GM18502 (cell line): ENCODE results near the gene C4BPA.

ENCODE experiments used
- ATAC-seq: cut with Tn5 transposase; IDR thresholded peaks from one replicate; pipeline ENCODE4 v1.9.1; 2021; ENCODE audit warnings: mild to moderate bottlenecking; ENCODE audit not compliant: unreplicated experiment, poor library complexity

Gene C4BPA

DNA sequence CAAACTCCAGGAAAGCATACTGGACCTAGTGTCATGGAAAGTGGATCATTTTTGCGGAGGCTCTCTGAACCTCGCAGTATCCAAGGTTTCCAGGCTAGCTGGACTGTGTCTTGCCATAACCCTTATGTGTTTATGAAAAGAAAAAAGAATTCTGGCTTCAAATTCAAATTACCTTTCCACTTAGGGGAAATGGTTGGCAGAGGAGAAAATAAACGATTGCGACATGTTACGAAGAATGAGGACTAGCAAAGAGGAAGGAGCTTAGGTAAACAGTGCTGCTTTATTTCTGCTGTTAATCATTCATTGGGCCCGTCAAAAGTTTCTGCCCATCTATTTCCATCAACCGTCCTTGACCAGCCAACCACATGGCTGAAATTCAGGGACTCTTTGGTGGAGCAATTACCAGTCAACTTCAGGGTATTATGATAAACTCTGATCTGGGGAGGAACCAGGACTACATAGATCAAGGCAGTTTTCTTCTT, at the start of gene C4BPA:
C4BPA (plus strand) TSS at position 342 of the 482 bp plus-strand sequence. CDS start 8,793 bp downstream, outside the sequence.
- no peak for ATAC-seq

DNA sequence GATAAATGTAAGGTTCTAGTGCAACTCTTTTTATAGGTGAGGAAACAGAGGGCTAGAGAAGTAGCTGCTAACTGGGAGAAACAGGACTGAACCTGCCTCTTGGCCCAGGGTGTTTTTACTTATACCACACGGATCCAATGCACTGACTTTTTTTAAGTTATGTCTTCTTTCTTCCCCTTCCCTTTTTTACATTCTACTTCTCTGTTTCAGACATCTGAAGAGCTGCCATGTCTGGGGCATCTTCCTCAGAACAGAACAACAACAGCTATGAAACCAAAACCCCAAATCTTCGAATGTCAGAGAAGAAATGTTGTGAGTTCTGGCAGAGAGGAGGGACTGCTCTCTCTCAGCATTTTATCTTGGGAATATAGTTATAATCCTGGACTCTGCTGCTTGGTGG, 49.5 kb upstream of the C4BPA start:
- ATAC-seq, result no peak

DNA sequence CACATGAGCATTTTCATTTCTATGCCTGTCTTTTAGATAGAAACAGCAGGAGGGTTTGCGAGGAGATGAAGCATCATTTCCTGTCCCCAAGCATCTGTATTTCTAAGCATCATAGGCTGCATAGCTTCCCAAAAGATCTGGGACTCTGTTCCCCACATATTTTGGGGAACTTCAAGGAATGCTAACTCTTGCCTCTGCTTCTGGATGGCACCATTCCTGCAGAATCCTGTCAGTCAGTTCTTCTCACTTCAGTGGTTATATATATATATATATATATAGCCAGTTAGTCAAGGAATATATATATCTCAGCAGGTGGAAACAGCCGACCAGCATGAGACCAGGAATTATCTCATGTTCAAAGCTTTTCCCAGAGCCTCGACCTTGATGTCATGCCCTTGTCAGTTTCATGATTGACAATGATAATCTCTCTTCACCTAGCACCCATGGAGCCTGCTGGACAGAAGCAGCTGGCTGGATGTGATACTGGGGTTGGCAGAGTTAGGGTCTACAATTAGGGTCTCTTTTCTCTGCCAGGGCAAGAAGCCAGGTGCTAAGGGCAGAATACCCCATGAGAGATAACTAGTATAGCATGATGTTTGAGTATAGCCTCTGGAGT, 48.5 kb upstream of the C4BPA start:
- ATAC-seq, result no peak

DNA sequence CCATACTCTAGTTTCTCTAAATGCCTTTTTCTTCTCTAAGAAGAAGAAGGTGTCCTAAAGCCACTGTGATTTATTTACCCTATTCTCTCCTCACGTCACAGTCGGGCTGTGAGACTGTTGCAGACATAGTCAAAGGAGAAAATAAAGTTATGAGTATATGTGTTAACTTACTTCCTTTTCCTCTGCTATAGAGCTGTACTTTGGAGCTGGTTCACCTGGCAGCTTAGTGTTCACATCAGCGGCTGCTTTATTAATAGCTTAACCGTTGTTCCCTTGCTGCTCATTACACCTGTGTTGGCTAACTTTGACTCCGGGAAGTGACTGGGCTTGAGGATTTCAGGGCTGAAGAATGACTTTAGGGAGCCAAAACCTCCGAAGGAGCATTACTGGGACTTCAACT, 47.4 kb upstream of the C4BPA start:
- ATAC-seq, result no peak

DNA sequence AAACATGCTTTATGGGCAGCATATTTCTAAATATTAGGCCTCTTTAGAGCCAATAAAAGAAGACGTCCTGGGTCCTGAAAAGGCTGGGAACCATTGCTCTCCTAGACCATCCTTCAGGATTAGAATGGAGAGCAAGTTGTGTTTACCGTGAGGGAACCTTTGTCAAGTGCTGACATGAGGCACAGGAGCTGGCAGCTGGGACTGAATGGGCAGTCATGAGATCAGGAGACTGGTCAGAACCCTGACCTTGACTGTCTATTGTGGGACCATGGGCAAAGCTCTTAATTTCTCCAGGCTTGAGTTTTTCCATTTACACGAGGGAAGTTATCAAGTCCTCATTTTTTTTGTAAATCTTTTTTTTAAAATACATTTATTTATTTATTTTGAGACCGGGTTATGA, 45.8 kb upstream of the C4BPA start:
- ATAC-seq, result no peak

DNA sequence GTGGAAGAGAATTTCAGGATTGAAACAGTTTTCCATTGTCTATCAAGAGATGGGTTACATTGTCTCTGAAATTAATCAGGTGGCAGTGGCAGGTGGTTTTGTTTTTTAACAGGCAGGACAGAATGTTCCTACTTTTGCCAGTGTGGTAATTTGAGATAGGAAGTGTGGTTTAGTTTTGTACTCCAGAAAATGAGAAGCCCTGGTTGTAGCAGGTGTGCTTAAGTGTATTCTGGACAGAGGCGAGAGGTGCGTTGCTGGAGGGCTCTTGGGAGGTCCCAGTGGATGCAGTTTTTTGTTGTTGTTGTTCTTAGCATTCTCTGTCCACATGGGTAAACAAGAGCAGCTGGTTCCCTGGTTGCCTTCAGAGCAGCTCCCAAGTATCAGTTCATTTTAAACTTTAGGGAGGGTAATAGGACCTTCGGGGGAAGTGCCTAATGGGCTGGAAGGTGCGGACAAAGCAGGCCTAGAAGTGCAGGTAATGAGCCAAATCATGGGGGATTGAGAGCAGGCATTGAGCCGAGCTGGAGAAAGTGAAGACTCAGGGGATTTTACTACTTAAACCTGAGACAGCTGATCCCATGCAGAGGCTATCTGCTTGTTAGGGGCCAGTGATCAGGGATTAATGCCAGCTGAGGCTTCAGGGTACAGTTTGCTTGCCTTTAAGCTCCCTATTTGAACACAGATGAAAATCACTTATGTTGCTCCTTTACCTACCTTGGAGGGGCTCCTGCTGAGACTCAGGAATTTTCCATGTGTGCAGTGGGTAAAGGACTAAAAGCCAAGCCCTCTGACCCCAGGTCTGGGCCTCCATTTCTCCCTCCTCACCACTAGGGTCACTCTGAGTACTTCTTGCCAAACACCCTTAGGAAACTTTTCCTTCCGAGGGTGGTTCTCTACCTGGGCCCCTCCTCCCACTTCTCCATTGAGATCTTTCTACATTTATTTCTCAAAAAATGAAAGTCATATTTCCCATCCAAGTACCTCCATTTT, 44.9 kb upstream of the C4BPA start:
- ATAC-seq, result no peak

DNA sequence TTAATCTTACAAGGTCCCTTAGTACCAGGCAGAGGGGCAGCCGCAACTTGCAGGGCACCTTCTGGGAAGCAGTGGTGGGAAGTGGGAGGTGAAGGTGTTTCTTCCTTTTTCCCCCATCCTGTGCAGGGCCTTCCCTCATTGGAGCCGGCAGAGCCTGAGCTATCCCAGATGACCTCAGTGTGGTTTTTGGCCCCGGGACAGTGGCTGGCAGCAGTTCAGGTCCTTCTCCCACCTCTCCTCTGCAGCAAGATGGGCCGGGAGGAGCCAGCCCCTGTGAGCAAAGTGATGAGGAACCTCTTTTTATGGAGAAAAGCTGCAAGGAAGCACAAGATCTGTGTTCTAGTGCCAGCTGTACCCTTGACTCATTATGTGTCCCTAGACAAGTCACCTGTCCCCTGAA, 44.2 kb upstream of the C4BPA start:
- ATAC-seq, result no peak

DNA sequence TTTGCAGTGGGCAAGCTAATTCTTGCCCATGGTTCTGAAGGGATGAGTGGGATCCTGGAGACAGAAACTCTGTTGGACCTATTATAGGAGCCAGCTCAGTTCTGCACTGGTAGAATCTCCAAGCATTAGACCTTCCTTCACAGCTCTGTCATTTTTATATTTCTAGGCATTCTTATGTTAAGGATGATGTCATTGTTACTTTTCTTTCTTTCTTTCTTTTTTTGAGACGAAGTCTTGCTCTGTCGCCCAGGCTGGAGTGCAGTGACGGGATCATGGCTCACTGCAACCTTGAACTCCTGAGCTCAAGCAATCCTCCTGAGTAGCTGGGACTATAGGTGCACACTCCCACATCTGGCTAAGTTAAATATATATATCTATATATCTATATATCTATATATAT, 43.4 kb upstream of the C4BPA start:
- ATAC-seq, result no peak

DNA sequence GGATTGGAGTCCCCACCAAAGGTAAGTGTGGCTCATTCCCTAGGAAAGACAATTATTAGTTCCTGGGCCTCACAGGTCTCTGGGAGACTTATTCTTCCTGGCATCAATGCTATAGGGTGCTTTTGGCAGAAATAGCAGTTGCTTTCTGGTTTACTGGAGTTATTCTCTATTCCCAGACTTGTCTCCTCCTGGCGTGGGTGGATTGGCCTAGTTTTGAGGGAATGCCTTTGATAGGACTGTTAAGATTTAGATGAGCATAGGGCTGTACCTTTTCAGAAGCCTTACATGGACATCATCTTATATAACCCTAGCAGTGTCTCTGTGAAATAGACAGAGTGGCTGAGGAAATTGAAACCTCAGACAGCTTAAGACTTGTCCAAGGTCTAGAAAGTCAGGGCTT, 42.0 kb upstream of the C4BPA start:
- no peak for ATAC-seq

DNA sequence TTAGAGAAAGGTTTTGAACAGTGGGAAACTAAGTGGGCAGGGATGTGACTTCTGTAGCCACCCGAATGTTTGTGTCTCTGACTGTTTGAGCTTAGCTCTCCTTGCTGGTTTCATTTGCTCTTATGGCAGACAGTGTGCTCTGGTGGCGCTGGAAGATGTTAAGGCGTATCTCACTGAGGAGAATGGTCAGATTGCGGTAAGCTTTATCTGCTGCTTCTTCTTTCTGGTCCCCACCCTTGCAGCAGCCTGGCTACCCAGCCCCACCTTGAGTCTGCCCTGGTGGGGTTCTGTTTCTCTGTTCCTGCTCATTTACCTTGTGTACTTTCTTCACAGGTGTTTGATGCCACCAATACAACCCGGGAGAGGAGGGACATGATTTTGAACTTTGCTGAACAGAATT, 41.0 kb upstream of the C4BPA start:
- ATAC-seq, result no peak

DNA sequence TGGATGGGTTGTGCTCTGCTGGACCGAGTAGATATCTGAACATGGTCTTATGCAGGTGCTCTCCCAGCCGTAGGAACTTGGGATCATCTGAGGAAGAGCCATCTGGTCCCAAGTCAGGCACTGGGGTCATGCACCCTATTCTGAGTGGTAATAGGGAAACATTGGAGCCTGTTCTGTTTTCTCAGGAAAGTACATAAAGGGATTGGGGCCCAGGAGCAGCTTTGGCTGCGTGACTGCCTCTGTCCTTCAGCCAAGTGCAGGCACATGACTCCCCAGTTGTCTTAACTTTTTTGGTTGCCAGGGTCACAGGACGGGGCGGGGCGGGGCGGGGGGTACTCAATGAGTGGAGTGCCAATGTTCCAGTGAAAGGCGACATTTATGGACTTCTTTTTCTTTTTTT, 39.5 kb upstream of the C4BPA start:
- ATAC-seq, result no peak

DNA sequence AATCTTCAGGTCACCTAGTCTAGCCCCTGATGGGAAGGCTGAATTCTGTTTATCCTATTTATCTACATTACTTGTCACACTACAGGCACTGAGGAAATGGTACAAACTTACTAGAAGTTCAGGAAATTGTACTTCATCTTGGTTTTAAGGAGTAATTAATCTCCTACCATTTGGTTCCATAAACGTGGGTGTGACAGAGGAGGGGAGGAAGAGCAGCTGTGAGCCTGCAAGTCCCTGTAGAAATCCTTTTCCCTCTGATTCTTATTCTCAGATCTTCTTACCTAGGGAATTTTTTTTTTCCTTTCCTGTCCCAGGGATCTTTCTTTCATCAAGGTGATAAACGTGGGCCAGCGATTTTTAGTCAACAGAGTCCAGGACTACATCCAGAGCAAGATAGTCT, 36.8 kb upstream of the C4BPA start:
- ATAC-seq, result no peak

DNA sequence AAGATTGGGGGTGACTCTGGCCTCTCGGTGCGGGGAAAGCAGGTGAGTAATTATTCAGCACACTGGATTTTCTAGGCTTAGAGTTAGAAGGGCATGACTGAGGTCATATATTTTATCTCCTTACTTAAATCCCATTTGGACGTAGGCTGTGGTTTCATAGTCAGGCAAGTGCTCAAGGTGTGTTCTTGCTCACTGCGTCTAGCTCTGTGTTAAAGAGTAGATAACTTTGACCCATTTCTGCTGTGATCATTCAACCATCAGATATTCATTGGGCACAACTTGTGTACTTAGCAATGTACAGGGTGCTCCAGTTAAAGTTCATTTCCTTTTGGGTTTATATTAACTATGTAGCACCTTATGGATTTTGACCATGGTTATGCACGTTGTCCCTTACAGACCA, 36.4 kb upstream of the C4BPA start:
- no peak for ATAC-seq

DNA sequence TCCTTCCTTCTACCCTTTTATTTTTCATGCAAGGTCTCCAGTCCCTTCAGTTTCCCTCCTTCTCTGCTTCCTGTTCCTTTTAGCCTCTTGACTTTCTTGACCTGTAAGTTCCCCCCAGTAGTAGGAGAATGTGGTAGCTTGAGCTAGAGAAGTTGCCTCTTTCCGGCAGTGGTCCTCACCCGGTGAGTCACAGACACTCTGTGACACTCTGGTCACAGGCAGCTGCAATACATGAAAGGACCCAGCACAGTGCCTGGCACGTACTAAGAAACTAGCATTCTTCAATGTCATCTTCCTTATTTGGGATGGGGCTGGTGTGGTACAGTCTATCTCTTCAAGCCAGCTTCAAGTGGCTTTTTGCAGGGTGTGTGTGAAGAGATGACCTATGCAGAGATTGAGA, 35.0 kb upstream of the C4BPA start:
- ATAC-seq, result no peak

DNA sequence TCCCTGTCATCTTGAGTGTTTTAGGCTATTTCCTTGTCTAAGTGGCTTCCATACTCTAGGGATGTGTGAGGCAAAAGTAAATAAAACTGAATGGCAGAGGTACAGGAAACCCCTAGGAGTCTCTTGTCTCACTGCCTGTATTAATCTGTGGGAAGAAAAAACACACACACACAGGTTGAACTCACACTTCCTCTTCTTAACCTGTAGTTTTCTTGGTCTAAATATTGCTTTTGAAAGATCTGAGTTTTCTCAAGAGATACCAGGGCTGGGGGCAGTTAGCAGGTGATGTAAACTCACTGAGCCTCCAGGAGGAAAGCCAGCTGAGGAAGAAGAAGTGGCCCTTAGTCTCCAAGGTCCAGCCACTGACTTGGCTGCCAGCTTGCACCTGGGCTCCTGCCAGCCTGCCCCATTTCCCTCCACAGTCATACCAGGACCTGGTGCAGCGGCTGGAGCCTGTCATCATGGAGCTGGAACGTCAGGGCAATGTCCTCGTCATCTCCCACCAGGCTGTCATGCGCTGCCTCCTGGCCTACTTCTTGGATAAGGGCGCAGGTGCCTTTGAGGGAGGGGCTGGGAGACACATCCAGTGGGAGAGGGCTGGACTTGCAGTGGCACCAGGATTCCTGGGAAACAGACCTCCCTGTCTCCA, 34.1 kb upstream of the C4BPA start:
- no peak for ATAC-seq

DNA sequence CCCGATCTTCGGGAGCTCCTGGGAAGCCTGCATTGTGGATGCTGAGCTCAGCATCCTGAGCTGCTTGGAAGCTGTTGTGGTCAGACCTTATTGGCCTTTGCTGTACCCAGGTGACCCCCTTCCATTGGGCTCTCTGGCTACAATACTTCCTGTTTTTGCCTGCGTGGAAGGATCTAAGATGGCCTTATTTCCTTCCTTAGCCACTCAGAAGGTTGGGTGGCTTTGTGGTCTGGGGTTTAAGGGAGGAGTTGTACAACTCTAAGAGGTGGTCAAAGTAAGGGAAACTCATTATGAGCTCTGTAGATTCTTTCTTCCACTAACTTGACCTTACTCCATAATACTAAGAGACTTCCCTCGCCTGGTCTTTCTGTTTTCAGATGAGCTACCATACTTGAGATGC, 33.2 kb upstream of the C4BPA start:
- ATAC-seq, result no peak

DNA sequence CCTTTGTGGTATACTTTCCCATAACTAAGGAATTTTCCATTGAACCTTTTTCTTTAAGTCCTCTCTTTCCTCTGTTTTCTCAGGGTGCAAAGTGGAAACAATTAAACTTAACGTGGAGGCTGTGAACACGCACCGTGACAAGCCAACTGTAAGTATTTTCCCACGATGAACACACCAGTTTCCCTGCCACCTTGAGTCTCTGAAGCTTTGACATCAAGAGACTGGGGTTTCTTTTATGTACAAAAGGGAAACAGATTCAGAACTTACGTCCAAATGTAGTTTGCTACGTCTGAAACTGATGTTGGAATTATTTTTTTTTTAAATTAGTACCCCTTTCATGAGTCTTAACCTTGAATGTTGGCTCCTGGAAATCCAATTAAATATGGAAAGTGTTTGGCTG, 32.6 kb upstream of the C4BPA start:
- no peak for ATAC-seq

DNA sequence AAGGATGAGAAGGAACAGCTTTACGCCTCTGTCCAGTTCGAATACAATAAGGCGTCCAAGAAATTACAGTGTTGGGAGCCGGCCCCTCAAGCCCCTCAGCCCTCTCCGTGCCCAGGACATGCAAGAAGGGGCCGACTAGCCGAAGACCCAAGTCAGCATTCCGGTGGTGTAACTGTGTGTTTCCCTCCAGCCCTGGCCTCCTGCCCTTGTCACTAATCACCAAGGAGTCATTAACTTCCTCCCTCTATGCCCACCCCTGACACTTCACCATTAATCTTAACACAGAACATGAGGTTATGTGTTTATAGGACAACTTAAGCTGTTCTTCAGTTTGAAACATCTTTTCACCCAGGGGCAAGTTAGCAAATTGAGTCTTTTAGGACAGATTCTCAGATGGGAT, 31.8 kb upstream of the C4BPA start:
- ATAC-seq, result no peak

DNA sequence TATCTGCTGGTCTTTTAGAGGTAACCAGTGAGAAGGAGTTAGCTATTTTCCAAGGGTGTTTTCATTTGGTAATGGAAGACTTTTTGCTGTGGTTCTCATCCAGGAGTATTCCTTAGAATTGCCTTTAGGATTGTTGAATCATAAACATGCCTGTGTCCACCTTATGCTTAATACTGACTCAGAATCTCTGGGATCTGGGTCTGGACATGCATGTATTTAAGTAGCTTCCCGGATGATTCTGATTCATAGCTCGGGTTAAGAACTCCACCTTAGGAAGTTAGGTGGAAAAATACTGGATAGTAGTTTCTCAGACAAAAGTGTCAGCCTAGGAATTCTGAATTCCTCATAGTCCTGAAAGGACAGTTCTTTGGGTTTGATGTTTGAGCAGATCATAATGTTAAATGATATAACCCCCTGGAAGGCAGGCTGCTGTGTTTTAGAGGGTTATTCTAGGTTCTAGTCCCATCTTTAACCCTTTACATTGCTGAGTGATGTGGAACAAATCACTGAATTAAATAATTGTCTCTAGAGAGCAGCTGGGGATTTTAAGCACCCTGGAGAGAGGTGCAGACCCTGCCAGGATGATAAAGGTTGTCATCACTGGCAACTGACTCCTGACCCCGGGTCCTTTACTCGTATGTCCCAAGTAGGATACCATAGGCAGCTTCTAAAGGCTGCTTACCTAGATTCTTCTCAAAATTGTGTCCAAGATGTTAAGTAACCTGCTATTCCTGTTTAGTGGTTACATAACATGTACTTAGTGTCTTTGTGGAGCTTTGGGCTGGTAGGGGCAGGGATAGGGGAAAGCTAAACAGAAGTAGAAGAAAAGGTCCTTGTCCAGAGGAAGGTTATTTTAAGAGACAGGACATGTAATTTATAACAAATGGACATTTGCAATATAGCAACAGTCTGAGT, 29.9 kb upstream of the C4BPA start:
- ATAC-seq, result no peak
